Activated CD8-positive, alpha-beta memory T cell treated with anti-CD3 and anti-CD28 coated beads, Interleukin-2, amount 50 U/mL, for 1 hour (primary cell): ENCODE measurements around the gene TDRD1.
A peak's percentile ranks its signal among the peaks of the same experiment; 100 is the strongest.
"Not testable (repeated sequence)": the region's sequence is repeated elsewhere in the genome, so short reads cannot be mapped to it uniquely, and the experiment has no call there.

ENCODE experiments used
- DNase-seq: peaks from one replicate; pipeline ENCODE4 v3.0.0-alpha.2; 2020; ENCODE audit errors: extremely low read depth

The TDRD1 gene, protein sequence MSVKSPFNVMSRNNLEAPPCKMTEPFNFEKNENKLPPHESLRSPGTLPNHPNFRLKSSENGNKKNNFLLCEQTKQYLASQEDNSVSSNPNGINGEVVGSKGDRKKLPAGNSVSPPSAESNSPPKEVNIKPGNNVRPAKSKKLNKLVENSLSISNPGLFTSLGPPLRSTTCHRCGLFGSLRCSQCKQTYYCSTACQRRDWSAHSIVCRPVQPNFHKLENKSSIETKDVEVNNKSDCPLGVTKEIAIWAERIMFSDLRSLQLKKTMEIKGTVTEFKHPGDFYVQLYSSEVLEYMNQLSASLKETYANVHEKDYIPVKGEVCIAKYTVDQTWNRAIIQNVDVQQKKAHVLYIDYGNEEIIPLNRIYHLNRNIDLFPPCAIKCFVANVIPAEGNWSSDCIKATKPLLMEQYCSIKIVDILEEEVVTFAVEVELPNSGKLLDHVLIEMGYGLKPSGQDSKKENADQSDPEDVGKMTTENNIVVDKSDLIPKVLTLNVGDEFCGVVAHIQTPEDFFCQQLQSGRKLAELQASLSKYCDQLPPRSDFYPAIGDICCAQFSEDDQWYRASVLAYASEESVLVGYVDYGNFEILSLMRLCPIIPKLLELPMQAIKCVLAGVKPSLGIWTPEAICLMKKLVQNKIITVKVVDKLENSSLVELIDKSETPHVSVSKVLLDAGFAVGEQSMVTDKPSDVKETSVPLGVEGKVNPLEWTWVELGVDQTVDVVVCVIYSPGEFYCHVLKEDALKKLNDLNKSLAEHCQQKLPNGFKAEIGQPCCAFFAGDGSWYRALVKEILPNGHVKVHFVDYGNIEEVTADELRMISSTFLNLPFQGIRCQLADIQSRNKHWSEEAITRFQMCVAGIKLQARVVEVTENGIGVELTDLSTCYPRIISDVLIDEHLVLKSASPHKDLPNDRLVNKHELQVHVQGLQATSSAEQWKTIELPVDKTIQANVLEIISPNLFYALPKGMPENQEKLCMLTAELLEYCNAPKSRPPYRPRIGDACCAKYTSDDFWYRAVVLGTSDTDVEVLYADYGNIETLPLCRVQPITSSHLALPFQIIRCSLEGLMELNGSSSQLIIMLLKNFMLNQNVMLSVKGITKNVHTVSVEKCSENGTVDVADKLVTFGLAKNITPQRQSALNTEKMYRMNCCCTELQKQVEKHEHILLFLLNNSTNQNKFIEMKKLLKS

DNA sequence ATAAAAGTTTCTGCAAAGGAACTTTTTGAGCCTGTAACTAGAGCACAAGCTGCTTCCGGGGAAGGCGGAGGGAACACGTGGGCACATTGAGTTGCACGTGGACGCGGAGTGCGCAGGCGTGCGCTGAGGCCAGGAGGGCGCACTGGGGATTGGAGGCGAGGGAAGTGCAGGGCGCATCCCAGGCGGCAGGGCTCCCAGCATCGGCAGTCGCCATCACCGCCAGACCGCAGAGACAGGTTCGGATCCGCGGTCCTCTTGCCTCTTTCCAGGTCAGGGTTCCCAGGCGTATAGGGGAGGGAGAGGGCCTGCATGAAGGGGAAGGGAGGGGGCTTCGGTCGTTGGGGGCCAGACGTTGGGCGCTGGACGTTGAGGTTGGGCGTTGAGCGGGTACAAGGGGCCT lies at the start of gene TDRD1:
TSS of gene TDRD1 (plus strand) at position 206 of the 400 bp plus-strand sequence. CDS start 8,479 bp downstream, outside the sequence.
- no peak for DNase-seq

DNA sequence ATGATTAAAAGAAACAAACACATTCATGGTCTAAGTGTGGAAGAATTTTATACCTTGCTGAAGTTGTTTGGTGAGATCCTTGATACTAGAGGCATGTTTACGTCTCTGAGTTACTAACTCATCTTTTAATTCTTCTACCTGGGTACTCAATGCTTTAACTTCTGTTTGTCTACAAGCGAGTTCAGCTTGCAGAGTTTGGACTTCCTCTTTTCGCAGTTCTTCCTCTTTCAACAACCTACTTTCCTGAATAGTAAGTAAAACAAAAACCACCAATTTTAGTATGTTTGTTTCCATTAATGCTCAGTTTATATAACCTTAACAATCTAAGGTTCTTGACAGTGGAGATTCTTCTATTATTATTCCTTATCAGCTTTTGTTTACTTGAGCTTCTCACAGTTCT lies 48.1 kb upstream of the TDRD1 start:
- no peak for DNase-seq

DNA sequence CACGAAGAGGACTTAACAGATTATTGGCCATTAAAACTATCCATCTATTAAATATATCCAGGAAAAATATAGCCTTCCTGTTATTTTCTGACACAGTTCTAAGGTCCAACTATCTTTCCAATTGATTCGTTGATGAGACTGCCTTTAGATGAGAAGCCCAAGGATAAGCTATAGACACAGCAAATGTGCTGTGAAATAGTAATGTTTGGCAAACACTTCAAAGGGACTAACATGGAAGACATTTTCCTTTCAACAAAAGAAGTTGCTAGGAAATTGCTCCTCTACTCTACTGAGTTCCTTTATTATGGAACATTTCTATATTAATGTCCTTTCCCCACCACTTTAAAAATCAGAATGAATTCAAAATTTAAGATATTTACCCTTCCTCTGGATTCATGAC lies 43.7 kb upstream of the TDRD1 start:
- no peak for DNase-seq

DNA sequence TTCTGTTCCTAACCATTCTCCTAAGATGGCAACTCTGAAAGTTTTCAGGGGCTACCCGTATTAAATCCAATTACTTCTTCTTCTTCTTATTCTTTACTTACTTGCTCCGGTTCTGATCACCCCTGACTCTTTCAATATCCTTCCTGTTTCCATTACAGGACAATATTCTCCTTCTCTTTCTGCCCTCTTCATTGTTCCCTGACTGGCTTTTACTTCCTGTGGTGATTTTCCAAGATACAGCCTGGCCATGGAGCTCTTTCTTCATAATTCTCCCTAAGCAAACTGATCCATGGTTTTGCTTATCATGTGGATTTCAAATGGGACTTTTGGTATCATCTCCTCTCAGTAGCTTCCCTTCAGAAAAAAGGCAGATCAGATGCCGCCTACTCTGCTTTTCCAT lies 40.6 kb upstream of the TDRD1 start:
- DNase-seq, result no peak

DNA sequence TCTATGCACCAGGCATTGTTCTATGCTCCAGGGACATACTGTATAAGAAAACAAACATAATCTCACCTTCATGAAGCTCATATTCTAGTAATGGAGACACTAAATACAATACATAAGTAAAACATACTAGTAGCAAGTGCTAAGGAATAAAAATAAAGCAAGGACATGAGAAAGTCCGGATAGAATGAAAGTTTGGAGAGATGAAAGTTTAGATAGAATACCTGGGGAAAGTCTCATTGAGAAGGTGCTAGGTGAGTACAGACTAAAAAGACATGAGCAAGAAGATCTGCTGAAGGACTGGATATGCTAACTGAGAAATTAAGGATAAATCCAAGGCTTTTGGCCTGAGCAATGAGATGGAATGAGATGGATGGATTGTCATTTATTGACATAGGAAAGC lies 39.1 kb upstream of the TDRD1 start:
- no peak for DNase-seq

DNA sequence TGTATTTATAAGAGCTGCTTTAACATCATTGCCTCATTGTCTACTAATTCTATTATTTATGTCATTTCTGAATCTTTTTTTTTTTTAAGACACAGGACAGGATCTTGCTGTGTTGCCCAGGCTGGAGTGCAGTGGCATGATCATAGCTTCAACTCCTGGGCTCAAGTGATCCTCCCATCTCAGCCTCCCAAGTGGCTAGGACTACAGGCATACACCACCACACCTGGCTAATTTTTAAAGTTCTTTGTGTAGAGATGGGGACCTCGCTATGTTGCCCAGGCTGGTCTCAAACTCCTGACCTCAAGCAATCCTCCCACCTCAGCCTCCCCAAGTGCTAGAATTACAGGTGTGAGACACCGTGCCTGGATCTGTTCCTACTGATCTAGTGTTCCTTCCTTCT lies 38.3 kb upstream of the TDRD1 start:
- not testable (repeated sequence) for DNase-seq

DNA sequence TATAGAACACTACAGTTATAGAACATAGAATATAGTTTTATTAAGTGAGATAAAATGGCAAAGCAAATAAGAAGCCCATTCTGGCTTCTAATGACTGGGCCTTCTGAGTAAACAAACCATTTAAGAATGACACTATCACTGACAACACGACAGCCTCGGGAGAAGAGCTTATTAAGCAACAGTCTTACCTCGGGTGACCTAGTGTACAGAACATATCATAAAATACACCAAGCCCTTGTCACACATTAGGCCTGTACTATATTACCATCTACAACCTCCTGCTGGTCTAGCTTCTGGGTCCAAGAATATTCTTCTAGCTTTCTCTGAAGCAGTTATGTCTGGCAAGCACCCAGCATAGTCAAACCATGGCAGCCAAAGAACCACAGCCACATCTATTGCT lies 37.1 kb upstream of the TDRD1 start:
- DNase-seq, result no peak

DNA sequence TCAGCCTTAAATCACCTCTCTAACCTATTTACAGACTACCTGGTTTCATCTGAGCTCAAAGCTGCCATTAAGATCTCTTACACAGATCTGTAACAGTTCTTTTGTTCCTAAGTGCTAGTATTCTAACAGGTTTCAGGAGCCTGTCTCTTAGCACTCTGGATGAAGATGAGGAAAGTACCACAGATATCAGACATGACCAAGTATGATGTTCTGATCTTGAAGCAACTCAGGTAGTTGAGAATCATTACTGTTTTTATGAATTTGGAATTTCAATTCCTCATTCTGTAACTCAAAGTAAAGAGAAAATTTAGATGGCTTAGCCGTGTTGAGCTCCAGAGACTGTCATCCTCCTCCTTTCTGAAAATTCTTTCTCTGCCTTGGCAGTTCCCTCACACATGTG lies 36.0 kb upstream of the TDRD1 start:
- no peak for DNase-seq

DNA sequence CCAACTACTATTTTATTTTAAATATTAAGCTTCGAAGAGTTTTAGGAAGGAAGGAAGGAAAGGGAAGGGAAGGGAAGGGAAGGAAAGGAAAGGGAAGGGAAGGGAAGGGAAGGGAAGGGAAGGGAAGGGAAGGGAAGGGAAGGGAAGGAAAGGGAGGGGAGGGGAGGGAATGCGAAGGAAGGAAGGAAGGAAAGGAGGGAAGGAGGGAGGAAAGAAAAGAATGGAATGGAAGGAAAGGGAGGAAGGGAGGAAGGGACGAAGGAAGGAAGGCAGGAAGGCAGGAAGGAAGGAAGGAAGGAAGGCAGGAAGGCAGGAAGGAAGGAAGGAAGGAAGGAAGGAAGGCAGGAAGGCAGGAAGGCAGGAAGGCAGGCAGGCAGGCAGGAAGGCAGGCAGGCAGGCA lies 29.7 kb upstream of the TDRD1 start:
- not testable (repeated sequence) for DNase-seq

DNA sequence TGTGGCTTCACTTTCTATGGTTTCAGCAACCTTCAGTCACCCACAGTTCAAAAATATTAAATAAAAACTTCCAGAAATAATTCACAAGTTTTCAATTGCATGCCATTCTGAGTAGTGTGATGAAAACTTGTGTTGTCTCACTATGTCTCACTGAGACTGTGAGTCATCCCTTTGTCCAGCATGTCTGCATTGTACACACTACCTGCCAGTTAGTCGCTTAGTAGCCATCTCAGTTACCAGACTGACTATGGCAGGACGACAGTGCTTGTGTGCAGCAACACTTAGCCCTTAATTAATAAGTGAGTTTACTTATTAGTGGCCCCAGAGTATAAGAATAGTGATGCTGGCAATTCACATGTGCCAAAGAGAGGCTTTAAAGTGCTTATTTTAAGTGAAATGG lies 27.7 kb upstream of the TDRD1 start:
- DNase-seq, result no peak

DNA sequence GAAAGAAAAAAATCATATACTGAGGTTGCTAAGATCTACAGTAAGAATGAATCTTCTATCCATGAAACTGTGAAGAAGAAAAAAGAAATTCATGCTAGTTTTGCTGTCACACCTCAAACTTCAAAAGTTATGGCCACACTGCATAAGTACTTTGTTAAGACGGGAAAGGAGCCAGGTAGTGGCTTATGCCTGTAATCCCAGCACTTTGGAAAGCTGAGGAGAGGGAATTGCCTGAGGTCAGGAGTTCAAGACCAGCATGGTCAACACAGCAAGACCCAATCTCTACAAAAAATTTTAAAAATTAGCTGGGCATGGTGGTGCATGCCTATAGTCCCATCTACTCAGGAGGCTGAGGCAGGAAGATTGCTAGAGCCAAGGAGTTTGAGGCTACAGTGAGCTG lies 27.3 kb upstream of the TDRD1 start:
- DNase-seq, result no peak

DNA sequence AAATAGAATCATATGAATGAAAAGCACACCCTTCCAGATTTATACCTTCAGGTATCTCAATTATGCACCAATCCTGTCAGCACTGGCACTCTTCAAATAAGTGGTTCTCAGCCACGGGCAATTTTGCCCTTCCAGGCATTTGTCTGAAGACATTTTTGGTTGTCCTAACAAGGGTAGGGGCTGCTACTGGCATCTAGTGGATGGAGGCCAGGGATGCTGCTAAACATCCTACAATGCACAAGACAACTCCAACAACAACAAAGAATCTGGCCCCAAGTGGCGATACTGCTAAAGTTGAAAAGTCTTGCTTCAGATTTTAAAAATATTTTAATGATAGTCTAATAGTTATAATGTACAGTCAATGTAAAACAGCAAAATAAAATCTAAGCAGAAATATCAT lies 21.2 kb upstream of the TDRD1 start:
- no peak for DNase-seq

DNA sequence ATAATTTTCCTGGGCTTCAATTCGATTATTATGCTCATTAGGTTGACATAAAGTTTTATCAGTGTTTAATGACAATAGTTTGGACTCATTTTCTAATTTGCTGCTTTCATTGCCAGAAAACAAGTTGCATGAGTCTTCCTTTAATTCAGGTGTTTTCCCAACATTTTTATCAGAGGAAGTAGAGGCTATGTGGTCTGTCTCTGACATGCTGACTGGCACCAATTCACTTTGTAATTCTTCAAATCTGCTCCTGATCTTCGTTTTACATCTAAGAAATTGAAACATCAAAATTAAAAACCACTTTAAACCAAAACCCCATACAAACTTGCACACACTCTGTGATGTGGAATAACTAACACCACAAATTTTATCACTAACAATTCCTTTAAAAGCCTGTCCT lies 16.1 kb upstream of the TDRD1 start:
- no peak for DNase-seq

DNA sequence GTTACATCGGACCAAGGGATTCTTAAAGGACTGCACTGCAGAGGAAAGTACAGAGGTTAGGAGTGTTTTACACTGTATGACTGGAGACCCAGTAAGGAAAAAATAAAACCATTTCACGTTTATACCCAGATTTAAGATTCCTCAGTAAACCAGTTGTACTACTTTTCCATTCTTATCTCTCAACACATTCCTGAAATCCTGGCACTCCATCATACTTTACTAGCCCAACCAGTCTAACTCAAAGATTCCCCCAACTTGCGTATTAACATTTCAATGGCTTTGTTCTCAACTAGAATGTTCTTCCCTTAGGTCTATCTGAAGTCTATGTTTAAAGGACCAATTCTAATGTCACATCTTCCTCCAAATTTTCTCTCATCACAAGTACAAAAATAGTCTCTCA lies 13.1 kb upstream of the TDRD1 start:
- no peak for DNase-seq

DNA sequence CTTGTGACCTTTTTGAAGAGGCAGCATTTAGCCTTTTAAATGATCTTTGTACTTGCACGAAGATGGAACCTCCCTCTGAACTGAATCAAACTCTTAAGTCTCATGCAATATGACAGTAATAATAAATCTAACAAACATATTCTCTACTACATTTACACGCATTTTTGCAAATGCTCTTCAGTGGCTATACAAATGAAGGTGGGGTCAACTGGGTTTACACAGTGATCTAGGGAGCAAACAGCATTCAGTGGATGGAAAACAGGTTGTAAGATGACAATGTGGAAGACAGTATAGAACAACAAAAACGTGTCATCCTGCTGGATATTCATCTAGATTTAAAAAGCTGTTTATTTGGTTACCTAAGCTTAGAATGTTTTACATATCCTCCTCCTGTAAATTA lies 12.7 kb upstream of the TDRD1 start:
- DNase-seq, result no peak

DNA sequence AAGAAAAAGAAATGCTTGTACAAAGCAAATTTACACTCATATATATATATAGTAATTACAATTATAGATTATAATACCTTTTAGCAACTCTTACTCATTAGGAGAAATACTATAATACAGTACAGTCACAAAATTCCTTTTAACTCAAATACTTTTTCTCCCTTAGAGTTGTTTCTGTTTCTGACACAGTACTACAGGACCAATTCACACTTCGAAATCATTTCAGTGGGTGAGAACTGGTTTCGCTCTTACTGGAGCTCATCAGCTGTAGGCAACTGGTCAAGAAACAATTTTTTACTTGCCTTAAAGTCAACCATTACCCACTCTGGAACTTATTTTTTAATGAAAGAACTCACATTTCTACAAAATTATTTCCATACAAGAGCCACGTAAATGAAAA lies 11.2 kb upstream of the TDRD1 start:
- no peak for DNase-seq

DNA sequence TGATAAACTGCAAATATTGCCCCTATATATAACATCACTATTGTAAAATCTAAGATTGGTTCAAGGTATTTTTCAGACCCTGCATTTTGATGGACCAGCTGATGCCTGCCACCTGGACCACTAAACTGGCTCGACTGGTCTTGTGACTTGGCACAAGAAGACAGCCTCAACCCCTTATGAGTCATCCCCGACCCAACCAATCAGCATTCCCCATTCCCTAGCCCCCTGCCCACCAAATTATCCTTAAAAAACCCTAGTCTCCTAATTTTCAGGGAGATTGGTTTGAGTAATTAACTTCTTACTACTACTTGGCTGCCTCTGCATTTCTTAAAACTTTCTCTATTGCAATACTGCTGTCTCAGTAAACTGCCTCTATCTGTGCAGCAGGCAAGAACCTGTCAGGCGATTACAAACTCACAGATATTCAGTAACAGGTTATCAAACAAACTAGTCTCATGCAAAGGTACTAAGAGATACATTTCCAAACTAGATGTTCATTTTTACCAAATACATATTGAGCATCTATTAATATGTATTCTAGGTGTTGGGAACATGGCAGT lies 10.6 kb upstream of the TDRD1 start:
- DNase-seq, result no peak

DNA sequence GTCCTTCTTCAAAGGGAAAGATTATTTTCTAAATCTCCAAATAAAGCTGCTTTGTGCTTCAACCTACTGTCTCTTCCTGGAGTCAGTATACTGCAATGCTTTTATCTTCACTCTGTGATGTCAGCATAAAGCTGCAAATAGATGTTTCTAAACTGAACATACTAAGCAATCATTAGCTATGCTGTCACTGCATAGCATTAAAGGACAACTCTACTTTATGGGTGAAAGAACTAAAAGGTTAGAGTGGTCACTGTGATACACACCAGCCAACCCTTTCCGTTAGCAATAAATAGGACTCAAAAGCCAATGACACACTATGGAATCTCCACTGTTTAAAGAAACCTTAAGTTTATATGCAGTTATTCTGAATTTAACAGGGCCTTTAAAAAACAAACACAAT lies 6.9 kb upstream of the TDRD1 start:
- DNase-seq, result no peak

DNA sequence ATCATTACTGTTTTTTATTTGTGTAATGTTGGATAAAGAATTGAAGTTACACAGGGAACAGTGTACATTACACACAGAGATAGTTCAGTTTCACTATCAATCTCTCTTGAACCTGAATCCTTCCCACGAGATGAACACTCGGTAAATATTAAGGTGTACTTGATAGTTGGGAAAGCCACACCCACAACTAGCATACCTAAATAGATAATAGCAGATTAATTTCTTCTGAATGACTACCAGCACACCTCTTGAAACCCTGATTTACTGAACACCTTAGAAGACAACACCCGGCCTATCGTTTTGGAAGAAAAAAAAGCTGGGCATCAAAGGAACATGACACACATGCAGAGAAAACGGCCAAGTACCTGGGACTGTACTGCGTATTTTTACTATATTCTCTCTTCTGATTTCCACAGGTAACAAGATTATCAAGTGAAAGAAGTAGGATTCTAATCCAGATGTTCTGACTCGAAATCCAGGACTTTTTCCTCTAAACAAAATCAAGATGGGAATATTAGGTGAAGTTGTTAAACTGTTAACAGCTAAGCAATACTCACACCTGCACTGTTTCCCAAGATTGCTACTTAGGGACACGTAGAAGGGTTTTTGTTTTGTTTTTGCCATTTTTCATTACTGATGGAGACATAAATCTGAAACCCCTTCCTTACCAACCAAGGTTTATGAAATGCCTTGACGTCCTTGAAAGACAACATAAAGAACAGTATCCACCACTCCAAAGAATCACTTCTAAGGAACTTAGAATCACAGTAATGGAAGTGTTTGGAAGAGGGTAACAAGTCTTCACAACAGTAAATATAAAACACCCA lies 6.2 kb upstream of the TDRD1 start:
- no peak for DNase-seq

DNA sequence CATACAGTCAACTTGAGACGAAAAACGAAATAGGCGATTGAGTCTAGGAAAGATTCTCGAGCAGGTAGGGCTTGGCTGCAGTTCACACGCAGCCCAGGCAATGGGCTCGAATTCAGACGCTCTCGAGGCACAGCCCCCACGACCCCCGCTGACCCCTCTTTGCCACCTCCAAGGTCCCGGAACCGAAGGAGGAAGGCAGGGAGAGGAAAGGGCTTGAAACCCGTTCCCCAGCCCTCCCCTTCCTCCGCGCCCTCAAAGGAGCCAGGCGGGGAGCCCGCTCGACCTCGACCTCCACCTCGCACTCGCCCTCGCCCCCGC lies 5.6 kb upstream of the TDRD1 start:
- no peak for DNase-seq

DNA sequence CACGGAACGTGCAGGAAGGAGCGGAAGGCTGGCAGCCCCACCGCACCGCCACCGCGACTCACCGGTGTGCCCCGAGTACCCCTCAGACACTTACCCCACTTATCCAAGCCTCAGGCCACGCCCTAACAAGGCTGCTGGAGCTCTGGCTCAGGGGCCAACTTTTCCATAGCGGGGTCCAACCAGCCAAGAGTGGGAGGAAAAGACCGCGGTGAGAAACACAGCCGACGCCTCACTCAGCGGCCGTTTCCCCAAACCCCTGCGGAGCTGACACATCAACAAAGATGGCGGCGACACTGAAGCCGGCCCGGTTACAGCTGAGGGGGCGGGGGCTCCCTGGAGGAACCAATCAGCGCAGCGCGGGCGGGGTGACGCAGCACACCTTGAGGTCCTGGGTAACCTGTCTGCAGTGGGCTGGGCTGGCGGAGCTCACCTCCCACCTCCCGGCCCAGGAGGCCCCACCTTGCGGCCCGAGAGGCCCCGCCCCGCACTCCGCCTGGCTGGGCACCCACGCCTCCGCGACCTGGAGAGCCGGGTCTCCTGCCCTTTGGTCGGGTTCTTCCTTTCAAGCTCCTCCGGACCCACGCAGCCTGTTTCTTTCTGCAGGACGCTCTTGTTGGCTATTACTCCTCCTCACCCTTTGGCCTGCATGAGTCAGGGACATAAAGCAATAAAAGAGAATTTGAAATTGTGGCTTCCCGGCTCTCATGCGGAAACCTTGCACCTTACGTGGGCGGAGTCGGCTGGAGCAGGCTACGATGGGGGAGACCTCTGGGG lies 5.0 kb upstream of the TDRD1 start, which contains the start of gene CCDC186:
TSS of gene CCDC186 (minus strand) at position 283 of the 774 bp plus-strand sequence. CDS start 10,935 bp downstream, outside the sequence.
- DNase-seq, result peak; percentile 95
